Fibroblast of mammary gland (primary cell): ENCODE data around the gene RAX2.

Experiments
- DNase-seq: peaks from one replicate; pipeline ENCODE4 v3.0.0-alpha.2; 2010; ENCODE audit warnings: low read depth
- H3K4me3 ChIP-seq: 2 replicates; pipeline ENCODE4 v1.5.1; 2011; ENCODE audit warnings: low read depth, mild to moderate bottlenecking, low read length, moderate library complexity; ENCODE audit not compliant: control insufficient read depth
- TF ChIP-seq, protein P1 (sequence below): conservative IDR thresholded peaks from 2 replicates; pipeline ENCODE4 v1.5.1; 2011; ENCODE audit warnings: low read depth, low read length, inconsistent platforms; ENCODE audit not compliant: control insufficient read depth, insufficient read depth

RAX2 gene

DNA sequence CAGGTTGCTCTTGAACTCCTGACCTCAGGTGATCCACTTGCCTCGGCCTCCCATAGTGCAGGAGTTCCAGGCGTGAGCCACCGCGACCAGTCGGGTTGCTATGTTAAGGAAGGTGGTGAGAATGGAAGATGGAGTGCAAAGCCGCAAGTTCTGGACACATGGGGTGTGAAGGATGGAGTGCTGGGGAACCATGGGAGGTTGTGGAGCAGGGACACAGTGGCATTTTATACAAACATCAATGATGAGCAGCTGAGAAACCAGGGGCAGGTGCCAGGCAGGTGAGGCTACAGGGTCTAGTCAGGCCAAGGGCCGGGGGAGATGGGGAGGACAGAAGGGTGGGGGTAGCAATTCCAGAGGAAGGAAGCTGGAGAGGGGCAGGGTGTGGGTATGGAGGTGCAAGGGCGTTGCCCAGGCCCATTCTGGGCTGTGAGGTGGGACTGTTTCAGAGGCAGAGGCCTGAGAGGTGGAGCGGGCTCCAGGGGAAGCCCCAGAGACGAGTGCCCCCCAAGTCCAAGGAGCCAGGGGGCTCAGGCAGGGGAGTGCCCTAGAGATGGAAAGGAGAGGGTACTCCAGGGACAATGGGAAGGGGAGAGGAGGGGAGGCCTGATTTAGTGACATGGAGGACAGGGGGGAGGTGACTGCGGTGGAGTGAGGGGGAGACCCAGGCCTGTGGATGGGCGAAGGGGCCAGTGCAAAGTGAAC is 1.9 kb upstream of the RAX2 start:
- TF ChIP-seq, protein P1, sequence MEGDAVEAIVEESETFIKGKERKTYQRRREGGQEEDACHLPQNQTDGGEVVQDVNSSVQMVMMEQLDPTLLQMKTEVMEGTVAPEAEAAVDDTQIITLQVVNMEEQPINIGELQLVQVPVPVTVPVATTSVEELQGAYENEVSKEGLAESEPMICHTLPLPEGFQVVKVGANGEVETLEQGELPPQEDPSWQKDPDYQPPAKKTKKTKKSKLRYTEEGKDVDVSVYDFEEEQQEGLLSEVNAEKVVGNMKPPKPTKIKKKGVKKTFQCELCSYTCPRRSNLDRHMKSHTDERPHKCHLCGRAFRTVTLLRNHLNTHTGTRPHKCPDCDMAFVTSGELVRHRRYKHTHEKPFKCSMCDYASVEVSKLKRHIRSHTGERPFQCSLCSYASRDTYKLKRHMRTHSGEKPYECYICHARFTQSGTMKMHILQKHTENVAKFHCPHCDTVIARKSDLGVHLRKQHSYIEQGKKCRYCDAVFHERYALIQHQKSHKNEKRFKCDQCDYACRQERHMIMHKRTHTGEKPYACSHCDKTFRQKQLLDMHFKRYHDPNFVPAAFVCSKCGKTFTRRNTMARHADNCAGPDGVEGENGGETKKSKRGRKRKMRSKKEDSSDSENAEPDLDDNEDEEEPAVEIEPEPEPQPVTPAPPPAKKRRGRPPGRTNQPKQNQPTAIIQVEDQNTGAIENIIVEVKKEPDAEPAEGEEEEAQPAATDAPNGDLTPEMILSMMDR: no peak
- DNase-seq: no peak
- no peak overlapping the region for H3K4me3 ChIP-seq

- DNase-seq: no peak
- H3K4me3 ChIP-seq: no peak overlapping the region
- TF ChIP-seq, protein P1: no peak
Measured at GRCh38 chr19:3771000-3771905, 775 bp downstream of the RAX2 start.

- TF ChIP-seq, protein P1: no peak
- DNase-seq: no peak
- H3K4me3 ChIP-seq: no peak overlapping the region
Measured at GRCh38 chr19:3770136-3770999, 1.7 kb downstream of the RAX2 start.

DNA sequence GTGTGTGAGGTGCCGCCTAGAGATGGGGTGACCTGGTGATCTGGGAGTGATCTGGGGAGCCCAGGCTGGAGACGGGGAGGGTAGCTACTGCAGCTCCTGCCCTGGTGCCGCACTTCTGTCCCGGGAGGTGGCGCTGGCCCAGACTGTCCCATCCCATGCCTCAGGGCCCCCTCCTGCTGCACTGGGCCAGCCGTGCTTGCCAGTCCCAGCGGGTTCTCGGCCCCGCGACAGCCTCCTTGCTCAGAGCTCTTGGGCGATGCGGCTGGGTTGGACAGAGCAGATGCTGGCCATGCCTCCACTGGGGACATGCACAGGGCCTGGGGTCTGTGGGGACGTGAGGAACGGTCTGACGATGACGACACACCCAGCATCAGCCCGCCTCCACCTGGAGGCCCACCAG is 2.5 kb downstream of the RAX2 start:
- no peak for DNase-seq
- H3K4me3 ChIP-seq: no peak overlapping the region
- TF ChIP-seq, protein P1: no peak

- no peak for DNase-seq
- TF ChIP-seq, protein P1: no peak
- H3K4me3 ChIP-seq: no peak overlapping the region
Measured at GRCh38 chr19:3768748-3769099, 3.3 kb downstream of the RAX2 start.

DNA sequence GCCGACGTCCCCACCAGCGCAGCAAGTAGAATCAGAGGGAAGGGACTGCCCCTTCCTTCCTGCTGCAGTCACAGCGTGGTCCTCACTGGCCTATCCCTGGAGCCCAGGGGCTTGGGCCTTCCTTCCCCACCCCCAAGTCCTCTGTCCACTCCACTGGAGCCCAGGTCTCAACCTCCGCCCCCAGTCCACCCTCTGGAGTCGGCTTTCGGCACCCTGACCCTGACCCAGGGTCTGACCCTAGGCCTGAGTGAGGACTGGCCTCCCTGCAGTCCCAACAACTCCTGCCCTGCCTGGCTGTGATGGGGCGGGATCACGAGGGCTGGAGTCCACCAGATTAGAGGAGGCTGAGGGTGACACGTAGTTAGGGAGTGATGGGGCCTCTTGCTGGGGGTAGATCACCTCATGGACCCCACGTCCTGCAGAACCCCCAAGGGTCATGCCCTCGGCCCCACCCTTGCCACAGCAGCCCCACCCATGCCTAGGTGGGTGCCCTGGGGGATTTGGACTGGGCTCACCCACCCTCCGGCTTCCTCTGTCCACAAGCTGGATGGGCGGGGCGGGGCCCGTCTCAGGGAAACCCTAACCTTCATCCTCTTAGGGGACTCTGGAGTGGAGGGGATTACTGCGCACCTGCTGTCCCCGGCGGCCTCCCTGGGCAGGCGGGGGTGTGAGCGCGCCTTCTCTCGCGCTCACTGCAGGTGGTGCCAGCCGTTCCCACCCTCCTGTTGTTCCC is 3.8 kb downstream of the RAX2 start:
- H3K4me3 ChIP-seq: no peak overlapping the region
- no peak for DNase-seq
- TF ChIP-seq, protein P1: no peak
